ENCODE measurements around the gene NCK2.

GRCh38 chr2:105698820-105699219 is 45.9 kb upstream of the NCK2 start:
- TF ChIP-seq CEBPB (IDR thresholded peaks at IDR 0.05): no peak
- no peak for TF ChIP-seq USF2 (IDR thresholded peaks at IDR 0.05)
- TF ChIP-seq CTCF (IDR thresholded peaks at IDR 0.05): no peak
- TF ChIP-seq NR3C1 (IDR thresholded peaks at IDR 0.05): no peak

All from A549 (cell line).